Lower lobe of right lung (tissue), 2 donors: Measurements from ENCODE around the gene OR2F2. TPM values are rescaled to one million over a fixed set of nuclear protein-coding genes. Genes with fewer than 3 reads are reported as not detected.

Source experiments
- ATAC-seq, 2 donors: fragments of 200-7000 bp; cut with Tn5 transposase; one replicate each; pipeline ENCODE4 v1.9.1; 2020 to 2022; ENCODE audit warnings: mild to moderate bottlenecking in 2 of 2, moderate library complexity in 2 of 2
- DNase-seq: peaks from one replicate; pipeline ENCODE4 v3.0.0-alpha.2; 2020
- H3K27ac ChIP-seq: fragments of 200-600 bp; one replicate; pipeline ENCODE4 v1.8.0; 2022
- H3K27me3 ChIP-seq: fragments of 200-600 bp; one replicate; pipeline ENCODE4 v1.8.0; 2022; ENCODE audit warnings: low read depth
- H3K36me3 ChIP-seq: fragments of 200-600 bp; one replicate; pipeline ENCODE4 v1.8.0; 2022; ENCODE audit warnings: mild to moderate bottlenecking
- H3K4me1 ChIP-seq: fragments of 200-600 bp; one replicate; pipeline ENCODE4 v1.8.0; 2022
- H3K4me3 ChIP-seq: fragments of 200-600 bp; one replicate; pipeline ENCODE4 v1.8.0; 2022; ENCODE audit warnings: mild to moderate bottlenecking
- H3K9me3 ChIP-seq: fragments of 200-600 bp; one replicate; pipeline ENCODE4 v1.8.0; 2022
- CTCF ChIP-seq: fragments of 200-600 bp; IDR thresholded peaks from one replicate; pipeline ENCODE4 v1.8.0; 2022; ENCODE audit warnings: antibody characterized with exemption, mild to moderate bottlenecking
- intact Hi-C: fragments of 100-400 bp; cut with DNase I; formaldehyde crosslinking; loops from one replicate; pipeline ENCODE4 v1.11.0; 2022
- long read RNA-seq: library from polyadenylated mRNA; unstranded; transcript quantifications from one replicate; pipeline ENCODE4 v2.0.0, GENCODE V29; 2021
- total RNA-seq: library from RNA; stranded (reverse); fragmentation: NEBNext Ultra II Directional; extraction: Animal tissue kit (Norgen Biotek cat#: 25700); gene quantifications from one replicate; pipeline ENCODE4 v1.2.1, GENCODE V29; 2021
- donor health status: DM: no; HTN: yes; CAD: no; lungs with severe emphysema.

Gene OR2F2
- total RNA-seq, result not detected
- long read RNA-seq, result 0 reads

- no peak for TF ChIP-seq CTCF
- Histone ChIP-seq H3K27ac (no peak within 1 kb of the TSS), H3K4me3 (no peak within 1 kb of the TSS), H3K36me3 (no peaks in the 10 kb centered on the region), H3K4me1 (no peaks in the 10 kb centered on the region), H3K27me3 (no peaks in the 10 kb centered on the region), H3K9me3 (no peaks in the 10 kb centered on the region)
- intact Hi-C loops, result no loop called here
- DNase-seq, result no peak
- ATAC-seq, result no peak
Measured at GRCh38 chr7:143934526-143935325, at the start of gene OR2F2. Gene OR2F2 (plus strand): TSS chr7:143935233. CDS start chr7:143935233, 0 bp downstream.

GRCh38 chr7:143885951-143886350, 49.1 kb upstream of the OR2F2 start:
- Histone ChIP-seq H3K4me3 (no peak overlapping the region), H3K9me3 (no peaks in the 10 kb centered on the region), H3K27ac (no peak overlapping the region), H3K27me3 (no peaks in the 10 kb centered on the region), H3K36me3 (no peaks in the 10 kb centered on the region), H3K4me1 (peaks cover 19% of the 10 kb centered on the region)
- DNase-seq (no peak), ATAC-seq (no peak)
- intact Hi-C loops, result no loop called here
- no peak for TF ChIP-seq CTCF

DNA sequence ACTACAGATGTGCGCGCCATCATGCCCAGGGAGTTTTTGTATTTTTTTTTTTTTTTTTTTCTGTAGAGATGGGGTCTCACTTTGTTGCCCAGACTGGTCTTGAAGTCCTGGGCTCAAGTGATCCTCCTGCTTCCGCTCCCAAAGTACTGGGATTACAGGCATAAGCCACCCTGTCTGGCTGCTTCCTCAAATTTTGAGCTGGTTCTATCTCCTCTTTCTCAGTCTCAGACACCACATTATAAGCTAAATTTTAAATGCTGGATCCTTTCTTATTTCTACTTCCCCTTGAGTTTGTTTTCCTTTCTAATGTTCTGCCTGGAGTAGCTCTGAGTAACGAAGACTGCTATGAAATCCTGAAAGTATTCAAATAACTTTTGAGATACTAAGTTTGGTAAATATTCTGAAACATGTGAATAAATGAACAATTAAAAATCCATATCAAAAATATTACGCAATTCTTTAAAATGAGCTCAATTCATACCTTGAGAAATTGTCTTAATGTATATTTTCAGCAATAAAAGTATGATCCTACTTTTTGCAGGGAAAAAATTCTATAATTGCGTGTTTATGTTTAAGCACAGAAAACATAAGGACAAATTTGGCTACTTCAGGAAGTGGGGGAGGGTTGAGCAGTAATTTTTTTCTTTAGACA, 48.1 kb upstream of the OR2F2 start:
- H3K9me3 ChIP-seq, result no peaks in the 10 kb centered on the region
- H3K4me3 ChIP-seq, result no peak overlapping the region
- H3K36me3 ChIP-seq, result no peaks in the 10 kb centered on the region
- peaks cover 9% of the 10 kb centered on the region for H3K4me1 ChIP-seq
- no peaks in the 10 kb centered on the region for H3K27me3 ChIP-seq
- TF ChIP-seq CTCF, result no peak
- no peak overlapping the region for H3K27ac ChIP-seq
- no peak for DNase-seq
- intact Hi-C loops, result no loop called here
- ATAC-seq, result no peak

GRCh38 chr7:143889068-143889467, 46.0 kb upstream of the OR2F2 start:
- intact Hi-C loops, result no loop called here
- no peak for DNase-seq
- H3K4me1 ChIP-seq, result peaks cover 3% of the 10 kb centered on the region

GRCh38 chr7:143890558-143890957, 44.5 kb upstream of the OR2F2 start:
- ATAC-seq, result no peak
- no peak for DNase-seq
- Histone ChIP-seq H3K4me1 (no peaks in the 10 kb centered on the region), H3K27ac (no peak overlapping the region), H3K36me3 (no peaks in the 10 kb centered on the region), H3K4me3 (no peak overlapping the region), H3K27me3 (no peaks in the 10 kb centered on the region), H3K9me3 (no peaks in the 10 kb centered on the region)
- no peak for TF ChIP-seq CTCF
- intact Hi-C loops, result no loop called here

More at GRCh38 chr7:143889068-143889467, 46.0 kb upstream of the OR2F2 start:
- H3K36me3 ChIP-seq, result no peaks in the 10 kb centered on the region
- H3K27ac ChIP-seq, result no peak overlapping the region
- H3K27me3 ChIP-seq, result no peaks in the 10 kb centered on the region
- no peak for TF ChIP-seq CTCF
- no peak for ATAC-seq
- no peak overlapping the region for H3K4me3 ChIP-seq
- no peaks in the 10 kb centered on the region for H3K9me3 ChIP-seq
